ENCODE results near the gene EPHX1. TPM values are rescaled to one million over a fixed set of nuclear protein-coding genes. Genes with fewer than 3 reads are reported as not detected.

The EPHX1 gene
- total RNA-seq, 1 donor from 2014 or later, result 83.7 TPM

- DNase-seq (ENCODE audit: low read depth), result no peak
These were observed 52.1 kb downstream of the EPHX1 start for GRCh38 chr1:225861834-225862580.

DNA sequence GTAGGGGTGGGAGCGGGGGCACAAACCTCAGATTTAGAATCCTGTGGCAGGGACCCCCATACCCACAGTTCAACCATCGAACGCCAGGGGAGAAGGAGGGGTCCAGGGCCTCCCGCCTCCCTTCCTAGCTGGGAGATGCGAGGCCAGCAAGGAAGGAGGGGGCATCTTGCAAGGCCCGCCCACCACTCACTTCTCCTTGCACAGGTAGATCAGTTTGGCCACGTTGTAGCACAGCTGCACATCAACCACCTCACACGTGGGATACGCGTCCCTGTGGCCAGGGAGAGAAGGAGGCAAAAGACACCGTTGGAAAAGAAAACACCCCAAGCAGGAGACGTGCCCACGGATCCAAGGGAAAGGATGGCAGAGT, 52.6 kb downstream of the EPHX1 start:
- DNase-seq (ENCODE audit: low read depth), result no peak

DNA sequence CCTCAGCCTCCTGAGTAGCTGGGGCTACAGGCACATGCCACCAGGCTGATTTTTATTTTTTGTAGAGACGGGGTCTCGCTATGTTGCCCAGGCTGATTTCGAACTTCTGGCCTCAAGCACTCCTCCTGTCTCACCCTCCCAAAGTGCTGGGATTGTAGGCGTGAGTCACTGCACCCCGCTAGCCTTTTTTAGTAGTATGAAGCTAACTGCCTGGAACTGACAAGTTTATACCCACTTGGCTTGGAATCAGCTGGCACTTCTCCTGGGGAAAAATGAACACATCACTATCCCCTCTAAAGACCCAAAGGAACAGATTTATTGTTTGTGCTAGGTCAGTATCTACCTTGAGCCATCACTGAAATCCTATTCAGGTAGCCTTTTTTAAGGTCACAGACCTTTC, 53.2 kb downstream of the EPHX1 start:
- peak; percentile 63 for DNase-seq (ENCODE audit: low read depth)

- no peak for DNase-seq (ENCODE audit: low read depth)
These were observed 55.6 kb downstream of the EPHX1 start for GRCh38 chr1:225865514-225865913.

DNA sequence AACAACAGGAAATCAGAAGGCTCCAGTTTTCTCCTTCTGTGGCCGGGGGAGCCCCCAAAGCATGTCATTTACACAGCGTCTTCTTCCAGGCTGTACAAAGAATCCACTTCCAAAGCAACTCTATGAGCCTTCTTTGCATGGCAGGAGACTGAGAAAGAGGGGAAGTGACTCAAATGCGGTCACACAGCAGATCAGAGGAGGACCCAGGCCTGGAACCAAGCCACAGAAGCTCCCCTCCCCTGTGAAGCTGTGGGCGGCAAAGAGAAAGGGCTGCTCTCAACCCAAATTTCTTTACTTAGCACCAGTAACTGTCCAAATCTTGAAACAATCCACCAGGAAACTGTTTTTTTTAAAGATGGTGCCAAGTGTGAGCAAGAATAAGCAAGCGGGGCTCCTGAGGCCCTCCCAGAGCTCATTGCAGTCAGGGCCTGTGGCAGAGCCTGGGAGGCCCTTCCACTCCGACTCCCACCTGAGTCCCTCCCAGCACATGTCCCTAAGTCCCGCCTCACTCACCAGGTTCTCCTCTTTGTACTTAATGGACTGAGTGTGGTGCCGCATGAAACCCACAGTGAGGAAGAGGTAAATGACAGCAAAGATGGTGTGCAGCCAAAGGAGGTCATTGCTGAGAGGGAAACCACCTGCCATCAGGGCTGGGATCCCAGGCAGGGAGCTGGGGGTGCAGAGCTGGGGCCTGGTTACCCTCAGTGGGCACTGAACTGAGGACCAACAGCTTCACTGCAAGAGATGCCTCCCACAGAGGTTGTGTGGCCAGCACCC, 56.3 kb downstream of the EPHX1 start:
- no peak for DNase-seq (ENCODE audit: low read depth)

- DNase-seq (ENCODE audit: low read depth), result no peak
These were observed 57.1 kb downstream of the EPHX1 start for GRCh38 chr1:225866981-225867380.

GRCh38 chr1:225868631-225869330, 58.9 kb downstream of the EPHX1 start:
- no peak for DNase-seq (ENCODE audit: low read depth)

GRCh38 chr1:225870911-225871310, 61.0 kb downstream of the EPHX1 start:
- no peak for DNase-seq (ENCODE audit: low read depth)

DNA sequence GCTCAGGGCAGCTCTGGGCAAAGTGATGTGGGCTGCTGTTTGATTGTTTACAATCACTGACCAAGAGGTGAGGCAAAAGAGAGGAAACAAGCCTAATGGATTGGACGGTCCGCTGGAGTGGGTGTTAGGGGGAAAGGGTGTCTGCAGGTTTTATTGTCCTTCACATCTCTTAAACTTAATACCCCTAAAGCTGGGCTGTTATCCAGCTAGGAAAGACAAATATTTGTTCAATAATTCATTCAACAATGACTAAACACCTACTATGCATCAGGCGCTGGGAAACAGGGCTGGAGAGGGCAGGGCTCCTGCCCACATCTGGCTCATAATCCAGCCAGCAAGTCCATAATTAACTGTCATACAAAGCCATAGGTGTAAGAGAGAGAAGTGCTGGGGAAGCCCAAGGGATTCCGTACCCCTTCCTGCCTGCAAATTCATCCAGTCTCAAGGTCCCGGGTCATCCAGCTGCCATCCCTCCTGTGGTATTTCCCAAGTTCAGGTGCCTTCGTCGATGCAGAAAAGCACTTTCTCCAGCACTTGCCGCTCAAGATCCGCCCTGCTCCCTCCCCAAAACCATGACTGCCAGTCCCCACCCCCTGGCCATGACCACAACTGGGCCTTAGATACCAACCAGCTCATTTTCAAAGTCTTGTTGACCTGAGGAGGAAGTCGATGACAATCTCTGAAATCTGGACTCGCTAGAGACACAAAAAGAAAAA, 61.6 kb downstream of the EPHX1 start:
- no peak for DNase-seq (ENCODE audit: low read depth)

- DNase-seq (ENCODE audit: low read depth), result no peak
These were observed 62.1 kb downstream of the EPHX1 start for GRCh38 chr1:225872075-225872430.

DNA sequence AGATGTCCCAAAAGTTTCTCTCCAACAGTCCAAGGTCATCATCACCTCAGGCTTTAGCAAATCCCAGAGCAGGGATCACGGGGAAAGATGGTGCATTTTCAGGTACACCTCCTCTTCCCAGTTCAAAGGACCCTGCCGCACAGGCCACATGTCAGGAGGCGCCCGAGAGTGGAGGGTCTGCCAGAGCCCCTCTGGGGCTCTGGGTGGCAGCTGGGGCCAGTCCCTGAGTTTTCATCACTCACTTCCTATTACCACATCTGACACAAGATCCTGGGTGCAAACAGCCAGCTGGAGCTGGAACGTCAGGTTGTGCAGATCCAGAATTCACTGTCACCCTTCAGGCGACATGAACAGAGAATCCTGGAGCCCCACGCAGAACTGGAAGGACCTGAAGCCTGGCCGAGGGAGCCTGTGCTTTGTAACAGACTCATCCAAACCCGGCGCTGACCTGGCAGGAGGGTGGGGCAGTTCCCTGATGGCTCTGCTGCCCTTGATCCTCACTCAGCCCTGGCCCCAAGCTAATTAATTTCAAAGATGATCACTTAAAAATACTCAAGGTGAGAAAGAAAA, 63.4 kb downstream of the EPHX1 start:
- no peak for DNase-seq (ENCODE audit: low read depth)

- DNase-seq (ENCODE audit: low read depth), result no peak
These were observed 64.5 kb downstream of the EPHX1 start for GRCh38 chr1:225874431-225874830.

GRCh38 chr1:225875044-225875815, 65.3 kb downstream of the EPHX1 start:
- DNase-seq (ENCODE audit: low read depth), result peak; percentile 70

DNA sequence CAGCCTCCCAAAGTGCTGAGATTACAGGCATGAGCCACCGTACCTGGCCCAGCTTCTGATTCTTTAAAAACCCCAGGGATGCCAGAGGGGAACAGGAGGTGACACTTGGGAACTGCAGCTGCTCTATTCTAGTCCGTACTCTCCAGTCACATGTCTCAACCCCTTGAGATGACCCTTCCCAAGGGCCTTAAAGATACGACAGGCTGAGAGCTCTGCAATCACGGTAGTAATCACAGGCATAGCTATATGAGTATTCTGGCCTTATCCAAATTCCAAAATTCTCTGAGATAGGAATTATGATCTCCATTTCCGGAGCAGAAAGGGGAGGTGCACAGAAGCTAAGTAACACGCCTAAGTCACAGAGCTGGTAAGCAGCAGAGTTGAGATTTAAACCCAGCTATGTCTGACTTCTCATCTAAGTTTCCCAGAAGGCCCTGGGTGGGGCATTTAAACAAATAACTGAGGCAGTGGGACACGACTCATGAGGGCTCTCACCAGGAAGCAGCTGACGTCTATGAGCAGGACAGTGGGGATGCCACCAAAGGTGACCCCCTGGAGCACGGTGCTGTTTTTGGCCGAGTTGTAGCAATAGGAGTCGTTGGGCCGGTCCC, 67.1 kb downstream of the EPHX1 start:
- no peak for DNase-seq (ENCODE audit: low read depth)

DNA sequence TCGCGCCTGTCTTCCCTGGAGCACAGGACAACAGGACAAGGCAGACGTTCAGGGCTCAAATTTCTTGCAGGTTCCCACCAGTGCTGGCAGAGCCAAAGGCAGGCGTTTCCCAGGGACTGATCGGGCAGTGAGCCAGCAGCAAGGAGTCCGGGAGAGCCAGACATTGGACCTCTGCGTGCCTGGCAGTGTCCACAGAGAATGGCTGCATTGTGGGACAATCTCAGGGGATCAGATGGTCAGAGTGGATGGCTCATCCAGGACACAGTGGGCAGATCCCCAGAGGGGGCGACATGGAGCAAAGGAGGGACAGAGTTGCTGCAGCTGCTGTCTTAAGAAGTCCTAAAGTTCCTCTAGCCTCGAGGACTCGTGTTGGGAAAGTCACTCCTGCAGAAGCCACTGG, 67.7 kb downstream of the EPHX1 start:
- DNase-seq (ENCODE audit: low read depth), result no peak

DNA sequence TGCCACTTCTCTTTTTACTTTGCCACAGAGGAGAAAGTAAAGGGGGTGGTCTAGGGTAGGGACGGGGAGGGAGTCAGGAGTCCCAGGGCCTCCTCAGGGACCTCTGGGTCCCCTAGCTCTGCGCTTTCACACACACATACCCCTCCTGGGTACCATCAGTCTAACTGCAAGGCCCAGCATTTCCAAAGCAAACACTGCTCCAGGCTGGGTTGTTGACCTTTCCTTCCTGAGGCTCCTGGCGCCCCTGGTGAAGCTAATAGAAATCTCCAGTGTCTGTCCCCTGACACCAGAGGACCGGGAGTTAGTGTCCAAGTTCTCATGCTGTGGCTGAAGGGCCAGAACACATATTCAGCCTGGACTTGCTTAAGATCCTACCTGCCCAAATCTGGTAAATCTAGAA, 68.4 kb downstream of the EPHX1 start:
- DNase-seq (ENCODE audit: low read depth), result no peak

- DNase-seq (ENCODE audit: low read depth), result no peak
These were observed 69.7 kb downstream of the EPHX1 start for GRCh38 chr1:225879521-225880221.

DNA sequence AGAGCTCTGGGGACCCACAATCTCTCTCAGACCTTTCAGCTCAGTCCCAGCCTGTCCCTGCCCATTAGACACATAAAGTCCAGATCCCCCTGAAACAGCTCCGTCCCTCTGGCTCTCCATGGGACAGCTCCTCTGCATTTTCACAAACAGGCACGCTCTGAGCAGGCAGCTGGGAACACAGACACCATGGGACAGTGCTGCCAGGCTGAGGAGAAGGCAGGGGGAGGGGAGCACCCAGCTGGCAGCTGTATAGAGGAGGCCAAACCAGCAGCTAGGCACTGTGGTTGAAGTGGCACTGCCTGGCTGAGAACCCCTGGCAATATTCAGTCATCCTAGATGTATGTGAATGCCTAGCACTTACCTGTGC, 70.3 kb downstream of the EPHX1 start:
- DNase-seq (ENCODE audit: low read depth), result no peak

GRCh38 chr1:225880636-225881035, 70.7 kb downstream of the EPHX1 start:
- no peak for DNase-seq (ENCODE audit: low read depth)
